Fibroblast of peridontal ligament (primary cell): ENCODE data around the gene TUBG2.

Experiments
- DNase-seq: peaks from one replicate; pipeline ENCODE4 v3.0.0-alpha.2; 2010; ENCODE audit errors: extremely low read depth

Gene TUBG2

DNA sequence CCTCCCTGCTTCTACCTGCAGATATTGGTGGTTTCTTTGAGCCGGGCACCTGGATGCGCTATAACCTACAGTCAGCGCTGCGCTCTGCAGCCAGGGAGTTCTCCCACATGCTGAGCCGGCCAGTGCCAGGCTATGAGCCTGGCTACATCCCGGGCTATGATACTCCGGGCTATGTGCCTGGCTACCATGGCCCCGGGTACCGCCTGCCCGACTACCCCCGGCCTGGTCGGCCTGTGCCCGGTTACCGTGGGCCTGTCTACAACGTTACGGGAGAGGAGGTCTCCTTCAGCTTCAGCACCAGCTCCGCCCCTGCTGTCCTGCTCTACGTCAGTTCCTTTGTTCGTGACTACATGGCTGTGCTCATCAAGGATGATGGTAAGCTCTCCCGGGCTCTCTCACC, 36.4 kb downstream of the TUBG2 start:
- no peak for DNase-seq

DNA sequence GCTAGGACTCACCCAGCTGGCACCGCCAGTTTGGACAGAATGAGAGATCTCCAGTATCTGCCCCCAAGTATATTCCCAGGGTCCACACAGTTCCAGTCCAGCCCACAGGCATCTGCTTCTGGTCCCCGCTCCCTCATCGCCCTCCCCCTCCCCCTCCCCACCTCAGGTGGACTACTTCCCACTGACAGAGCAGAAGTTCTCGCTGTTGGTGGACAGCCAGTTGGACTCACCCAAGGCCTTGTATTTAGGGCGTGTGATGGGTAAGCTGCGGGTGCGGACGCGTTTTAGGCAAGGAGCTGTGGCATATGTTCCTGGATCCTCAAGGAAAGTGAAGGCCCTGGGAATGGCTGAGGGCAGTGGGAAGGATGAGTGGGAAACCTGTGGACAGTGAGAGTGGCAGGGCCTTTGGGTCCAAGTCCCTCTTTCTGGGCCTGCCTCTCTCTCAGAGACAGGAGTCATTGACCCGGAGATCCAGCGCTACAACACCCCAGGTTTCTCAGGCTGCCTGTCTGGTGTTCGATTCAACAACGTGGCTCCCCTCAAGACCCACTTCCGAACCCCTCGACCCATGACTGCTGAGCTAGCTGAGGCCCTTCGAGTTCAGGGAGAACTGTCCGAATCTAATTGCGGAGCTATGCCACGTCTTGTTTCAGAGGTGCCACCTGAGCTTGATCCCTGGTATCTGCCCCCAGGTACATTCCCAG, 38.2 kb downstream of the TUBG2 start:
- no peak for DNase-seq

DNA sequence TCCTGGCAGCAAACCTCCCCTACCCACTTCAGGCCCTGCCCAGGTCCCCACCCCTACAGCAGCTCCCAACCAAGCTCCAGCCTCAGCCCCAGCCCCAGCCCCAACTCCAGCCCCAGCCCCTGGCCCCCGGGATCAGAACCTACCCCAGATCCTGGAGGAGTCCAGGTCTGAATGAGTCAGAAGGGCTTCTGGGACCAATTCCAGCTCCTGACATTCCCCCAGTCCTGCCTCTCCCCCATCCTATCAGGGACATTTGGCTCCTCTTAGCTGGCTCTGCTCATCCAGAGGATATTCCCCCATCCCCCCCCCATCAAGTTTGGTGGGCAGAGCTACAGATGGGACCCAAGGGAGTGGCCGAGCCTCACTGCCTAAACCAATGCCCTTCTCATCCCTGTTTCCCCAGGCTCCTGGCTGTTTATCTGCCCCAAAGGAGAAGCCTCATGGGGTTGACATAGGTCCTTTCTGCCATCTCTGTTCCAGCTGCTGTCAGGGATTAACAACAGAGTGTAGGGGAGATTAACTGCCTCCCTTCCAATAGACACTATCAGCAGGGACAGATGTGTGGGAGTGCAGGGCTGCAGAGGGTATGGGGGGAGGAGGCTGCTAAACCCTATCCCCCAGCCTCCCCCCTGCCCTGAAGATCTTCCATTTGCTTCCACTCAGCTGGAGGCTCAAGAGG, 39.8 kb downstream of the TUBG2 start:
- DNase-seq: peak; percentile 85

DNA sequence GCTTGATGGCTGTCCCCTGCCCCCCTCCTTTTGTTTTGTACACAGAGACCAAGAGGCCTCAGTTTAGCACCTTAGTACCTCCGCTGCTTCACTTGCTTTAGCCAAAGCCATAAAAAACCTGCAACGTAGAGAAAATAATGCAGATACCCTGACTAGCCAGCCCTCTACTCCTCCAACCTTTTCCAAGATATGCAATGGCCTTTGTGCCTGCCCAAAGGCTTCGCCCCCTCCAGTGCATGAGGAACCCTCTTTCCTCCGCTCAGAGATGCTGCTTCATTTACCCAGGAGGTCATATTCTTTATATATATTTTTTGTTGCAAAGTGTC, 40.3 kb downstream of the TUBG2 start:
- no peak for DNase-seq

DNA sequence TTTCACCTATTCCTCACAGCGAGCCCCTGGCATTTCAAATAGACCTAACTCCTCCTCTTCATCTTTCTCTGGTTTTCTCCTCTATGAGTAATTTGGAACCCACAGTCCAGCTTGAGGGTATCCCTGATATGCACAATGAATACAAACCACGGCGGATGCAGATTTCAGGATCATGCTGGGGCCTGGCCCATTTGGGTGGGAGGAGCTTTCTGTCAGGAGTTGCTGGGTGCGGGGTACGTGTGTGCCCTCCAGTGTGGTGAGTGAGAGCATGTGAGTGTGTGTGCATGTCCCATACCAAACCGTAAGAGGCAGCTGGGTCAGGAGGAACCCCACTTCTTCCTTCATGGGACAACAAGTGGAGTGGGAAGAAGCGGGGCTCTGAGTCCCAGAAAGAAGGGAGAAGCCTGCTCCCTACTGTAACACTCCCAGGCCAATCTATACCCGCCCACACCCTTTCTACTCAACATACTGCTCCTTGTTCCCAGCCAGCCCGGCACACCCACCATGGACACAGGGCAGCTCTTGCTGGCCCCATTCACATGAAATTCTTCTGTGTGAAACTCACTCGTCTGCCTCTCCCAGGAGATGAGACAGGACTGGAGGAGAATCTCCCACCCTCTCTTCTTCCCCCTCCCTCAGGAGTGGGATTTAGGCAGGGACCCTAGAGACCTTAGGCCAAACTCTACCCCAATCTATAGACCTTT, 41.7 kb downstream of the TUBG2 start:
- DNase-seq: no peak

DNA sequence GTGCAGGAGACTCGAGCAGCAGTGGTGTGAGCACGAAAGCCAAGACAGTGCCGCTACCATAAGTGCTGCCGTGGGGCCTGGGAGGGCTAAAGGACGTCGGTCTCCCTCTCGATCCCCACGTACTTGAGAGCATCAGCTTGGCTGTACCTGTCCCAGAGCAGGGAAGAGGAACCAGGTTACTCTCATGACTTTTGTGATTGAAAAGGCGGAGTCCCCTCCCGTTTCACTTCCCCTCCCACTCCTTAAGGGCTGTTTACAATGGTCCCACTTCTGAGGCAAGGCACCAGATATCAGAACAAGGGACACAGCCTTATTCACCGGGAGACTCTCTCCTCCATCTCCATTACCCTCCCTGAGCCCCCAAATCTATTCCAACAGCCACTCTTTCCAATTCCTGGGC, 43.4 kb downstream of the TUBG2 start:
- DNase-seq: no peak

DNA sequence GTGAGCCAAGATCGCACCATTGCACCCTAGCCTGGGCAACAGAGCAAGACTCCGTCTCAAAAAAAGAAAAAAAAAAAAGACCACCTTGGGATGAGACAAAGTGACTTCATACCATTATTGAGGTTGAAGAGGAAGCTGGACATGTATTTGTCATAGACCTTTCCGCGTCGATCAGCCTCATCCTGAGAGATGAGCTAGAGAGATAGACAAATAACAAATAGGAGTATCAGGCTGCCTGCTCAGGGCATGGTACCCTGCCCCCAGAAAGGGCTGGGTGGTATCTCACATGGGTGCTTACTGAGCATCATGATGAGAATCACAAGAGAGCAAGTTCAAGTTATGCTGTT, 45.4 kb downstream of the TUBG2 start:
- DNase-seq: no peak

DNA sequence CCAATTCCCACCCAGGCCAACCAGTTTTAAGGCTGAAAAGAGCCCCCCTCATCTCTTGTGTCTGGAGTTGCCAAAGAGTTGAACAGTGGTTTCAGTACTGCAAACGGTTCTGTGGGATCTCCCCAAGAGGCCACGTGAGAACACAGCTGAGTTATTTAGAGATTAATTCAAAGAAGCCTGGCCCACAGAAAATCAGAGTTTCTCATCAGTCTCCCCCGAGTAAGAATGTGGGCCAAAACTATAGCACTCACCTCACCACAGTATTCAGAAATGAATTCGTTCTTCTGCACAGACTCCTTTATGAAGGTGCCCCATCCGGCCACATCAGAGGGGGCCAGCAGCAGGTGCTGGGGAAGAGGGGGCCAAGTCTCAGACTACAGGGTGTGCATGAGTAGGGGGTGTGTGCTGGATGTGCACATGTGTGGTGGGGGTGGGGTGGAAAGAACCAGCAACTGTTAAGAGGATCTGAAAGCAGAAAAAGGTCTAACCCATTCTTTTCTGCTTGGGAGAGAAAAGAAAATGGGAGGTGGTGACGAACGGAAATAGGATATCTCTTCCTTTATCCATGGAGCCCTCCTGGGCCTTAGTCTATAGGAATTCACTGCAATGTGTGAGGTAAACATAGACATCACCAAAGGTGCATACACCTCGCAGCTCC, 45.9 kb downstream of the TUBG2 start:
- DNase-seq: no peak

DNA sequence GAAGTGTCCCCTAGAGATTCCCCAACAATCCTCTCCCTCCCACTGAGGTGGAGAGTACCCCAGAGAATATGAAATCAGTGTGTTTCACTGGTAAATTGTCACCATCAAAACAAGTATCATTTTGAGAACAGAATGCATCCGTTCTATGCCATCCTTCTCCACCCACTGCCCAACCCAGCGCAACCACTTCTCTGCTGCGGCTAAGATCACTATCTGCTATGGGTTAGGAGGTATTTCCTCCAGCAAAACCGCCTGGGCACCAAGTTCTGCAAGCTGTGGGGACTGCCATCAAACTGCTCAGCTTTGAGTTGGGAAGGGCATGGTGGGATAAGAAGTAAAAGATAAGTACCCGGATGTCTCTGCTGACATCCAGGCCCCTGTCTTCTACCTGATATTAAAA, 47.6 kb downstream of the TUBG2 start:
- DNase-seq: no peak

DNA sequence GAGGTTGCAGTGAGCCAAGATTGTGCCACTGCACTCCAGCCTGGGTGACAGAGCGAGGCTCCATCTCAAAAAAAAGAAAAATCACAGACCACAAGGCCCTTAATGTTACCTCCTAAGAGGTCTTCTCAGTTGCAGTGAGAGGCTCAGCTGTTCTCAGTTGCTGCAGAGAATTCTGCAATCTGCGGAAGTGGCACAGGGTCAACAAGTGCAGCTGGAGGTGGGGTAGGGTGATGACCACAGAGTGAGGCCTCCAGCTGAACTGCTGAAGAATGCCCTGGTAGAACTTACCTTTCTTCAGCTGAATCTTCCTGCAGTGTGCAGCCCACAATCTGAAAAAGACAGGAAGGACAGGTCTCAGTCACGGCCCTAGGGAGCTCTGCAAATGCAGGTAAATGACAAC, 49.5 kb downstream of the TUBG2 start:
- no peak for DNase-seq

DNA sequence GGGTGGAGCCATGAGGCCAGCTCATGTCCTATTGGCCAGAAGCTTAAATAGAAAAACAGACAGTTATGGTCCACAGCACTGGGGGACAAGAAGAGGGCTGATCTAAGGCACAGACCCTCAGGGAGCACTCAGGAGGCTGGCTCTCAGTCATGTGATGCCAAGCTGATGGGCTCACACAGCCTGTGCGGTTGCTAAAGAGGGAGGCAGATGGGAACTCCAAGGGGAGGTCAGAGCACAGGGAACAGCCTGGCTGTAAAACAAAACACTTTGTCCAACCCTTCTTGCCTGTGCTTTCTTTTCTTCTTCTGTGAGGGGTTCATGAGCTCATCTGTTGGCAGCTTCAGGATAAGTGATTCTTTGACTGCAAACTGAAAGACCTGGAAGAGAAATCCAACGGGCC, 50.5 kb downstream of the TUBG2 start:
- DNase-seq: no peak
